Activated T-cell treated with anti-CD3 and anti-CD28 coated beads for 48 hours (primary cell): ENCODE results near the gene FBXO41.

Experiments used
- DNase-seq: peaks from one replicate; pipeline ENCODE4 v3.0.0-alpha.2; 2020; ENCODE audit warnings: low read depth

The FBXO41 gene

GRCh38 chr2:73284296-73285158, at the start of gene FBXO41:
Gene FBXO41 (minus strand): TSS chr2:73284478. CDS start chr2:73269630, 14,848 bp downstream.
- peak; percentile 74 for DNase-seq

GRCh38 chr2:73334045-73334444, 49.8 kb upstream of the FBXO41 start:
- DNase-seq, result no peak

- no peak for DNase-seq
These were observed 49.3 kb upstream of the FBXO41 start for GRCh38 chr2:73333564-73333963.

- no peak for DNase-seq
These were observed 39.9 kb upstream of the FBXO41 start for GRCh38 chr2:73324126-73324725.

GRCh38 chr2:73323551-73323950, 39.3 kb upstream of the FBXO41 start:
- DNase-seq, result no peak

GRCh38 chr2:73314441-73314840, 30.2 kb upstream of the FBXO41 start:
- DNase-seq, result no peak

GRCh38 chr2:73307720-73308119, 23.4 kb upstream of the FBXO41 start:
- DNase-seq, result no peak

- DNase-seq, result no peak
These were observed 17.4 kb upstream of the FBXO41 start for GRCh38 chr2:73301636-73302035.

- DNase-seq, result no peak
These were observed 16.6 kb upstream of the FBXO41 start for GRCh38 chr2:73300926-73301325.

- DNase-seq, result no peak
These were observed 13.3 kb upstream of the FBXO41 start for GRCh38 chr2:73297586-73297985.

- DNase-seq, result no peak
These were observed 12.9 kb upstream of the FBXO41 start for GRCh38 chr2:73297151-73297559.

GRCh38 chr2:73295751-73296400, 11.6 kb upstream of the FBXO41 start:
- DNase-seq, result no peak

GRCh38 chr2:73294239-73294638, 10.0 kb upstream of the FBXO41 start:
- no peak for DNase-seq

GRCh38 chr2:73293534-73294171, 9.4 kb upstream of the FBXO41 start, which contains the start of gene EGR4:
Gene EGR4 (minus strand): TSS chr2:73293548. CDS start chr2:73293317, 231 bp downstream.
- peak; percentile 86 for DNase-seq

GRCh38 chr2:73292906-73293533, 8.7 kb upstream of the FBXO41 start:
- DNase-seq, result no peak

- no peak for DNase-seq
These were observed 8.1 kb upstream of the FBXO41 start for GRCh38 chr2:73292316-73292905.

GRCh38 chr2:73291461-73292315, 7.4 kb upstream of the FBXO41 start:
- DNase-seq, result no peak

GRCh38 chr2:73291093-73291460, 6.8 kb upstream of the FBXO41 start:
- peak; percentile 57 for DNase-seq

GRCh38 chr2:73290049-73290839, 6.0 kb upstream of the FBXO41 start:
- no peak for DNase-seq

GRCh38 chr2:73289304-73289703, 5.0 kb upstream of the FBXO41 start:
- no peak for DNase-seq
